Right atrium auricular region (tissue), 2 donors: ENCODE results near the gene TRIM61. TPM values are rescaled to one million over a fixed set of nuclear protein-coding genes. Genes with fewer than 3 reads are reported as not detected.

Experiments used
- DNase-seq: peaks from one replicate; pipeline ENCODE4 v3.0.0-alpha.2; 2019; ENCODE audit warnings: low spot score
- H3K27ac ChIP-seq, 2 donors: fragments of 200-600 bp; sonication (generic); 1 replicate in 1 of 2; 2 replicates in 1 of 2; pipeline ENCODE4 v1.5.1; 2016 to 2019
- H3K27me3 ChIP-seq, 2 donors: fragments of 200-600 bp; sonication (generic); one replicate each; pipeline versions ENCODE4 v1.5.1 to v1.6.0; 2017 to 2019
- H3K36me3 ChIP-seq: fragments of 200-600 bp; sonication (generic); one replicate; pipeline ENCODE4 v1.5.1; 2016
- H3K4me1 ChIP-seq, 2 donors: fragments of 200-600 bp; sonication (generic); one replicate each; pipeline versions ENCODE4 v1.5.1 to v1.6.0; 2017 to 2019
- H3K4me3 ChIP-seq, 2 donors: fragments of 200-600 bp; sonication (generic); 1 replicate in 1 of 2; 2 replicates in 1 of 2; pipeline ENCODE4 v1.5.1; 2017 to 2019; ENCODE audit warnings: mild to moderate bottlenecking in 1 of 2, moderate library complexity in 1 of 2
- H3K9me3 ChIP-seq, 2 donors: fragments of 200-600 bp; sonication (generic); one replicate each; pipeline ENCODE4 v1.5.1; 2019
- CTCF ChIP-seq, 2 donors: fragments of 200-600 bp; sonication (generic); IDR thresholded peaks; one replicate each; pipeline ENCODE4 v1.5.1; 2019; ENCODE audit warnings: antibody characterized with exemption in 2 of 2
- total RNA-seq, 2 donors: library from RNA; depleted of rRNA; stranded (reverse); fragments of >200 nt; gene quantifications; one replicate each; pipeline ENCODE4 v1.1.0, GENCODE V29; 2016

TRIM61 gene
- total RNA-seq, 2 donors from 2014 or later, result 0.79 to 1.1 TPM

GRCh38 chr4:165010991-165011390 is 33.5 kb upstream of the TRIM61 start:
- DNase-seq, result no peak
- H3K9me3 ChIP-seq, result no peaks in the 10 kb centered on the region
- H3K27ac ChIP-seq, result no peak overlapping the region
- no peak overlapping the region for H3K4me3 ChIP-seq
- H3K36me3 ChIP-seq, result no peaks in the 10 kb centered on the region
- no peaks in the 10 kb centered on the region for H3K27me3 ChIP-seq
- TF ChIP-seq CTCF (IDR thresholded peaks at IDR 0.05), result no peak
- no peaks in the 10 kb centered on the region for H3K4me1 ChIP-seq

DNA sequence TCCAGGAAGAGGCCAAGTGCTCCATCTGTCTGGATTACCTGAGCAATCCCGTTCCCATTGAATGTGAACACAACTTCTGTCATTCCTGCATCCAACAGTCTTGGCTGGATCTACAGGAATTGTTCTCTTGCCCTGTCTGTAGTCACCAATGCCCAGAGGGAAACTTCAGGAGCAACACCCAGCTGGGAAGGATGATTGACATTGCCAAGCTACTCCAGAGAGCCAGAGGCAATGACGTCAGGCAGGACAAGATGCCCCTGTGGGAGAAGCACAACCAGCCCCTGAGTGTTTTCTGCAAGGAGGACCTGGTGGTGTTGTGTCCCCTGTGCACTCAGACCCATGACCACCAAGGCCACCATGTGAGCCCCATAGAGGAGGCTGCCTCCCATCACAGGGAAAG is 33.0 kb upstream of the TRIM61 start:
- H3K27ac ChIP-seq, result no peak overlapping the region
- no peaks in the 10 kb centered on the region for H3K4me1 ChIP-seq
- H3K36me3 ChIP-seq, result no peaks in the 10 kb centered on the region
- no peak for TF ChIP-seq CTCF (IDR thresholded peaks at IDR 0.05)
- DNase-seq, result no peak
- no peaks in the 10 kb centered on the region for H3K9me3 ChIP-seq
- H3K4me3 ChIP-seq, result no peak overlapping the region
- H3K27me3 ChIP-seq, result no peaks in the 10 kb centered on the region

GRCh38 chr4:165009493-165010227 is 32.2 kb upstream of the TRIM61 start:
- Histone ChIP-seq H3K27ac (no peak overlapping the region), H3K9me3 (no peaks in the 10 kb centered on the region), H3K4me3 (no peak overlapping the region), H3K36me3 (no peaks in the 10 kb centered on the region), H3K4me1 (no peaks in the 10 kb centered on the region), H3K27me3 (no peaks in the 10 kb centered on the region)
- TF ChIP-seq CTCF (IDR thresholded peaks at IDR 0.05), result no peak
- no peak for DNase-seq

GRCh38 chr4:165006886-165007285 is 29.4 kb upstream of the TRIM61 start:
- H3K36me3 ChIP-seq, result no peaks in the 10 kb centered on the region
- H3K4me3 ChIP-seq, result no peak overlapping the region
- no peaks in the 10 kb centered on the region for H3K9me3 ChIP-seq
- TF ChIP-seq CTCF (IDR thresholded peaks at IDR 0.05), result no peak
- no peak for DNase-seq
- H3K27ac ChIP-seq, result no peak overlapping the region
- H3K4me1 ChIP-seq, result no peaks in the 10 kb centered on the region
- H3K27me3 ChIP-seq, result no peaks in the 10 kb centered on the region

DNA sequence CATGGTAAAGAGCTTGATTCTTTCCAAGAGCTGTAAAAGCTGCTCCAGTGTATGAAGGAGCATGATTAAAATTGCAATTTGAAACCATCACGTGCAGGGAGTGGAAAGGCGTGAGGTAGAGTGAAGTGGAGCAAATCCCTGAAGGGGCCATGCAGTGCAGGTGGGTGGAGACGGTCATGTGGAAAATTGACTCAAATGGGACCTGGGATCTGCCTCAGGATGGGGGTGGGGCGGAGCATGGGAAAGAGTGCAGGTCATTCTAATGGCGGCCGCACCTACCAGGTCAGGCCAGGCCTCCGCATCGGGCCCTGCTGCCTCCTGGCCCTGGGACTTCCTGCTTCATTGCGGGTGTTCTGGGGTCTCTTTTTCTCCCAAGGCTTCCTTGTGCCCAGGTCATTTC is 29.0 kb upstream of the TRIM61 start:
- TF ChIP-seq CTCF (IDR thresholded peaks at IDR 0.05), result no peak
- DNase-seq, result no peak

More for the DNA sequence above, 29.0 kb upstream of the TRIM61 start:
- Histone ChIP-seq H3K27me3 (no peaks in the 10 kb centered on the region), H3K36me3 (no peaks in the 10 kb centered on the region), H3K27ac (no peak overlapping the region), H3K4me1 (no peaks in the 10 kb centered on the region), H3K4me3 (no peak overlapping the region), H3K9me3 (no peaks in the 10 kb centered on the region)
